ENCODE data around the gene TCL1B.

DNA sequence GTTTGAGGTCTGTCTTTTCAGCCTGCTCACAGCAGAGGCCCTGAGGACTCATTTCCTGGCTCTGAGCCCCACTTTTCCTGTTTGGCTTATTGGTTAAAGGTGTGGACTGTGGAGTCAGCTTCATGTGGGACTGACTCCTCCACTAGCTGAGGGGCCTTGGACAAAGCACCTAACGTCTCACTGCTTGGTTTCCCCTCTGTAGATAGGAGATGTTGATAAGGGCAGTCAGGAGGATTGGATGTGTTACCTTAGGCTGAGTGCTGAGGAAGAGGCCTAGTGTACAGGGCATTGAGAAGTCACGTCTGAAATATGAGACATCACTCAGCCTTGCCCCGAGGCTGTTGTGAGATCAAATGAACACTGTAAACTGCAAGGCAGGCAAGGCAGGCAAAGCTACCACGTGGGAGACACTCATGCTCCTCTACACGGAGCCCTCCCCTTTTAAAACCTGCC, 54.8 kb downstream of the TCL1B start:
- TF ChIP-seq ELF4 (IDR thresholded peaks at IDR 0.05) (no peak), FOXK2 (IDR thresholded peaks at IDR 0.05) (no peak), FOXA1 (IDR thresholded peaks at IDR 0.05) (no peak), SP1 (IDR thresholded peaks at IDR 0.05) (no peak)
